H1 (cell line): ENCODE results near the gene ATP11A. TPM values are rescaled to one million over a fixed set of nuclear protein-coding genes. Genes with fewer than 3 reads are reported as not detected.

Experiments used
- NANOG ChIP-seq: IDR thresholded peaks from 2 replicates; pipeline ENCODE4 v1.6.1; 2011; ENCODE audit warnings: low read length, low read depth, mild to moderate bottlenecking, inconsistent platforms; ENCODE audit not compliant: insufficient read depth, poor library complexity, severe bottlenecking
- RXRA ChIP-seq: IDR thresholded peaks from 2 replicates; pipeline ENCODE4 v1.6.1; 2011; ENCODE audit warnings: low read depth, mild to moderate bottlenecking, low read length, moderate library complexity; ENCODE audit not compliant: insufficient read depth
- SAP30 ChIP-seq: fragments of 300-600 bp; sonication (generic); IDR thresholded peaks from 2 replicates; pipeline ENCODE4 v1.7.1; 2012; ENCODE audit warnings: low read length, moderate library complexity, mild to moderate bottlenecking, inconsistent platforms; ENCODE audit not compliant: insufficient read depth, insufficient replicate concordance
- TEAD4 ChIP-seq: IDR thresholded peaks from 2 replicates; pipeline ENCODE4 v1.6.1; 2012; ENCODE audit warnings: low read depth, low read length, inconsistent platforms, mixed read lengths
- polyA plus RNA-seq, 7 experiments: library from polyadenylated mRNA; depleted of rRNA in 3 of 7; stranded (reverse) in 5 of 7; unstranded in 2 of 7; fragments of >200 nt in 5 of 7; fragments of 200-250 nt in 2 of 7; gene quantifications; 1 replicate in 5 of 7; 2 replicates in 1 of 7; 4 replicates in 1 of 7; pipeline versions ENCODE4 v1.2.1 to v1.2.3, GENCODE V29; 2011 to 2013; ENCODE audit warnings: missing spikeins in 2 of 7, mixed read lengths in 2 of 7
- total RNA-seq: library from RNA; stranded (reverse); fragmentation: NEBNext Ultra II Directional; extraction: Animal tissue kit (Norgen Biotek cat#: 25700); gene quantifications from 2 replicates; pipeline ENCODE4 v1.2.1, GENCODE V29; 2021

The ATP11A gene
- total and polyA plus RNA-seq, 2 of the 8 experiments (the other 6 are each of a cell fraction or from before 2014, with no cell fraction given): 28.8 to 72.9 TPM

GRCh38 chr13:112781287-112781686 is 91.4 kb downstream of the ATP11A start (continued):
- no peak for TF ChIP-seq SAP30
- TF ChIP-seq TEAD4: no peak
- TF ChIP-seq RXRA: no peak
- TF ChIP-seq NANOG: no peak
